K562 (cell line): ENCODE data around the gene GALNT18. TPM values are rescaled to one million over a fixed set of nuclear protein-coding genes. Genes with fewer than 3 reads are reported as not detected.

Experiments
- ATAC-seq: fragments of 200-7000 bp; cut with Tn5 transposase; 3 replicates; pipeline ENCODE4 v1.9.1; 2020; ENCODE audit warnings: moderate library complexity
- BruUV-seq: library from RNA; stranded (reverse); fragments of 400-500 nt; replicated peaks from 2 replicates; lab custom pipeline; 2021; lab: Mats Ljungman, UMichigan
- CTCF ChIA-PET: fragments of 300-600 bp; formaldehyde crosslinking; extraction: SDS; loops from one replicate; lab custom pipeline; 2021; ENCODE audit warnings: low intra/inter-chr PET ratio; lab: Yijun Ruan, JAX
- POLR2A ChIA-PET: fragments of 300-600, 350-650 bp; sonication (Branson Sonifier 250); formaldehyde crosslinking; extraction: SDS; loops from one replicate; lab custom pipeline; 2021; ENCODE audit warnings: antibody characterized with exemption, inconsistent platforms; lab: Yijun Ruan, JAX
- DNase-seq, 4 experiments: peaks; one replicate each; pipeline versions ENCODE4 v3.0.0 to v3.0.0-alpha.2; 2011 to 2018; ENCODE audit warnings: low spot score in 3 of 4, mixed read lengths in 3 of 4; ENCODE audit errors: extremely low read depth in 1 of 4
- FAIRE-seq: peaks from 2 replicates; lab custom pipeline; 2011; peaks lifted over from hg19 to GRCh38; lab: Jason Lieb, UNC
- H2AFZ ChIP-seq: 2 replicates; pipeline ENCODE4 v1.6.0; 2011; ENCODE audit warnings: low read depth, low read length, control low read depth, inconsistent platforms
- H3K27ac ChIP-seq: fragments of 200-600 bp; 3 replicates; pipeline ENCODE4 v1.8.0; 2011; ENCODE audit warnings: low read depth, mild to moderate bottlenecking, control low read depth, inconsistent platforms, low read length, moderate library complexity, mixed read lengths; ENCODE audit errors: extremely low read depth
- H3K27me3 ChIP-seq, 2 experiments: fragments of 300-600 bp in 1 of 2; 2 replicates in 1 of 2; 3 replicates in 1 of 2; pipeline versions ENCODE4 v1.6.0 to v1.8.0; 2011; ENCODE audit warnings: inconsistent platforms in 2 of 2, low read length in 2 of 2, mild to moderate bottlenecking in 1 of 2, mixed read lengths in 1 of 2, moderate library complexity in 1 of 2; ENCODE audit not compliant: control insufficient read depth in 2 of 2, insufficient read depth in 2 of 2
- H3K36me3 ChIP-seq: fragments of 300-600 bp; 3 replicates; pipeline ENCODE4 v1.8.0; 2011; ENCODE audit warnings: mild to moderate bottlenecking, low read length, inconsistent platforms; ENCODE audit not compliant: control insufficient read depth, insufficient read depth
- H3K4me1 ChIP-seq, 2 experiments: fragments of 200-600 bp in 1 of 2; replicated peaks in 1 of 2; 2 replicates in 1 of 2; 3 replicates in 1 of 2; pipeline versions ENCODE4 v1.5.1 to v1.8.0; 2011; ENCODE audit warnings: inconsistent platforms in 2 of 2, low read length in 2 of 2, mild to moderate bottlenecking in 1 of 2, mixed read lengths in 1 of 2, moderate library complexity in 1 of 2; ENCODE audit not compliant: control insufficient read depth in 2 of 2, insufficient read depth in 2 of 2
- H3K4me2 ChIP-seq: 2 replicates; pipeline ENCODE4 v1.6.1; 2011; ENCODE audit warnings: low read length, control low read depth, inconsistent platforms, mixed read lengths; ENCODE audit not compliant: insufficient read depth
- H3K4me3 ChIP-seq: fragments of 200-600 bp; sonication (generic), shearing (Covaris generic); 2 replicates; pipeline ENCODE4 v1.5.1; 2016; ENCODE audit warnings: control low read depth, inconsistent platforms
- H3K79me2 ChIP-seq: fragments of 200-600 bp; 3 replicates; pipeline ENCODE4 v1.8.0; 2011; ENCODE audit warnings: low read length, inconsistent platforms; ENCODE audit not compliant: control insufficient read depth, insufficient read depth
- H3K9ac ChIP-seq, 2 experiments: 2 replicates each; pipeline versions ENCODE4 v1.6.0 to v1.6.1; 2011; ENCODE audit warnings: low read depth in 2 of 2, low read length in 2 of 2, control low read depth in 1 of 2, inconsistent platforms in 1 of 2, mild to moderate bottlenecking in 1 of 2, mixed read lengths in 1 of 2; ENCODE audit not compliant: insufficient read depth in 1 of 2
- H3K9me1 ChIP-seq: one replicate; pipeline ENCODE4 v1.6.0; 2011; ENCODE audit warnings: inconsistent platforms, mild to moderate bottlenecking, low read length, moderate library complexity; ENCODE audit not compliant: control insufficient read depth, insufficient read depth
- H3K9me3 ChIP-seq: replicated peaks from 2 replicates; pipeline ENCODE4 v1.5.1; 2011; ENCODE audit warnings: low read depth, low read length, inconsistent platforms; ENCODE audit not compliant: control insufficient read depth, insufficient read depth
- H4K20me1 ChIP-seq: replicated peaks from 2 replicates; pipeline ENCODE4 v1.6.1; 2011; ENCODE audit warnings: low read length, inconsistent platforms, mixed read lengths; ENCODE audit not compliant: control insufficient read depth, insufficient read depth
- DDX20 ChIP-seq: fragments of 450-650 bp; IDR thresholded peaks from 2 replicates; pipeline ENCODE4 v1.6.1; 2016; ENCODE audit warnings: missing genetic modification characterization, low read depth, mild to moderate bottlenecking, missing compliant biosample characterization, moderate library complexity
- FOSL1 ChIP-seq: fragments of 200-800 bp; sonication (Bioruptor generic); conservative IDR thresholded peaks from 2 replicates; pipeline ENCODE4 v1.6.1; 2016; ENCODE audit warnings: missing genetic modification characterization, missing compliant biosample characterization
- GABPB1 ChIP-seq: sonication (generic); formaldehyde crosslinking; IDR thresholded peaks from 2 replicates; pipeline ENCODE4 v1.8.0; 2022; ENCODE audit warnings: mild to moderate bottlenecking, missing genetic modification reagents
- MCM7 ChIP-seq, 2 experiments: fragments of 450-650 bp; IDR thresholded peaks; 2 replicates each; pipeline ENCODE4 v1.6.1; 2016 to 2018
- MYNN ChIP-seq, 2 experiments: sonication (generic); formaldehyde crosslinking in 1 of 2; IDR thresholded peaks; 2 replicates each; pipeline versions ENCODE4 v1.5.0 to v1.6.1; 2016 to 2020; ENCODE audit warnings: antibody characterized with exemption in 1 of 2, missing genetic modification reagents in 1 of 2
- NR2F6 ChIP-seq: fragments of 450-650 bp; formaldehyde crosslinking; IDR thresholded peaks from 2 replicates; pipeline ENCODE4 v1.4.0; 2020; ENCODE audit warnings: mild to moderate bottlenecking
- POLR2AphosphoS5 ChIP-seq: IDR thresholded peaks from 2 replicates; pipeline ENCODE4 v1.6.1; 2011; ENCODE audit warnings: mild to moderate bottlenecking, low read depth, low read length, moderate library complexity; ENCODE audit not compliant: control insufficient read depth, insufficient read depth
- SMARCC2 ChIP-seq: fragments of 450-650 bp; IDR thresholded peaks from 2 replicates; pipeline ENCODE4 v1.6.1; 2017; ENCODE audit warnings: antibody characterized with exemption, moderate library complexity, mild to moderate bottlenecking, low read depth
- XRCC3 ChIP-seq: fragments of 450-650 bp; IDR thresholded peaks from 2 replicates; pipeline ENCODE4 v1.6.1; 2017; ENCODE audit warnings: mild to moderate bottlenecking, moderate library complexity
- YY1 ChIP-seq, 3 experiments: IDR thresholded peaks; 2 replicates each; pipeline ENCODE4 v1.6.1; 2011; ENCODE audit warnings: low read length in 2 of 3, mild to moderate bottlenecking in 2 of 3, moderate library complexity in 2 of 3, borderline replicate concordance in 1 of 3, control low read depth in 1 of 3, low read depth in 1 of 3; ENCODE audit not compliant: insufficient read depth in 3 of 3, insufficient replicate concordance in 2 of 3, control insufficient read depth in 1 of 3, insufficient read length in 1 of 3; ENCODE audit errors: extremely low read depth in 1 of 3
- WGBS: fragments of 100-300 bp; shearing (Covaris generic); methylation state at CpG from one replicate; pipeline ENCODE4 v1.1.6; 2016; ENCODE audit warnings: low coverage, mixed read lengths; ENCODE audit not compliant: insufficient coverage; ENCODE audit errors: missing lambda C conversion rate; 5-methylcytosine and 5-hydroxymethylcytosine counted together
- in situ Hi-C: fragments of 300-500 bp; cut with MboI; formaldehyde crosslinking; loops from 4 replicates; pipeline ENCODE4 v1.15.0; 2018; ENCODE audit warnings: inconsistent platforms, mixed read lengths
- intact Hi-C: fragments of 100-400 bp; cut with micrococcal nuclease; formaldehyde crosslinking; loops from 2 replicates; pipeline ENCODE4 v1.14.2; 2022
- polyA plus RNA-seq, 8 experiments: library from polyadenylated mRNA; depleted of rRNA in 4 of 8; stranded (reverse) in 5 of 8; unstranded in 3 of 8; fragments of >200 nt; fragmentation: Nextera tagmentation in 2 of 8; fragmentation: Illumina TruSeq in 1 of 8; extraction: Ambion mirVana in 2 of 8; extraction: Trizol in 1 of 8; gene quantifications; 2 replicates each; pipeline versions ENCODE4 v1.2.1 to v1.2.3, GENCODE V29; 2011 to 2014; ENCODE audit warnings: inconsistent platforms in 1 of 8, missing spikeins in 1 of 8
- total RNA-seq, 7 experiments: library from RNA; depleted of rRNA in 6 of 7; stranded (reverse); fragments of >200 nt in 6 of 7; fragmentation: Illumina TruSeq in 2 of 7; extraction: Trizol in 2 of 7; gene quantifications; 2 replicates each; pipeline versions ENCODE4 v1.2.1 to v1.2.3, GENCODE V29; 2011 to 2021; ENCODE audit warnings: low replicate concordance in 1 of 7
- TF ChIP-seq, protein P1 (sequence below), 2 experiments: IDR thresholded peaks in 1 of 2; conservative IDR thresholded peaks in 1 of 2; 2 replicates each; pipeline ENCODE4 v1.6.1; 2016; ENCODE audit warnings: low read depth in 2 of 2, mild to moderate bottlenecking in 1 of 2, missing compliant biosample characterization in 1 of 2, missing genetic modification characterization in 1 of 2, moderate library complexity in 1 of 2

The GALNT18 gene
- total and polyA plus RNA-seq, 9 of the 15 experiments (the other 6 are each of a cell fraction or from before 2014, with no cell fraction given) = not detected

DNA sequence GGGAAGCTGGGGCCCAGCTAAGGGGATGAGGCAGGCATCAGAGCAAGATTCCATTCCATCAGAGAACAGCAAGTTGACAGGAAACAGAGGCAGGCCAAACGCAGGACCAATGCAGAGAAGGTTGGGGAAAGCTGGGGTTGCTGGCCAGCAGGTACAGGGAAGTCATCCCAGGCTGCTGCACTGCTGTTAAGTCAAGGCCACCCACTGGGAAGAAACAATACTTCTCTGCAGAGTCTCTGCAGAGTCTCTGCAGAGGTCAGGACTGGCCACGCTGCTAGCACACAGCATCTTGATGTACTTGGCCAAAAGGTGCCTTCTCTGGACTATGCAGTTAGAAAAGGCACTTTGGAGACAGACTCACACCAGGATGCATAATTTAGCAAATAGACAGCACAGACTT lies 200.3 kb downstream of the GALNT18 start (continued):
- TF ChIP-seq, protein P1, sequence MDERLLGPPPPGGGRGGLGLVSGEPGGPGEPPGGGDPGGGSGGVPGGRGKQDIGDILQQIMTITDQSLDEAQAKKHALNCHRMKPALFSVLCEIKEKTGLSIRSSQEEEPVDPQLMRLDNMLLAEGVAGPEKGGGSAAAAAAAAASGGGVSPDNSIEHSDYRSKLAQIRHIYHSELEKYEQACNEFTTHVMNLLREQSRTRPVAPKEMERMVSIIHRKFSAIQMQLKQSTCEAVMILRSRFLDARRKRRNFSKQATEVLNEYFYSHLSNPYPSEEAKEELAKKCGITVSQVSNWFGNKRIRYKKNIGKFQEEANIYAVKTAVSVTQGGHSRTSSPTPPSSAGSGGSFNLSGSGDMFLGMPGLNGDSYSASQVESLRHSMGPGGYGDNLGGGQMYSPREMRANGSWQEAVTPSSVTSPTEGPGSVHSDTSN (CRISPR knock-in tag; IDR thresholded peaks at IDR 0.05; ENCODE audit: low read depth) = no peak
- TF ChIP-seq, protein P1 (tag; conservative IDR thresholded peaks at IDR 0.05; ENCODE audit: low read depth) = no peak
- TF ChIP-seq SMARCC2 (no peak), XRCC3 (no peak), FOSL1 (tag) (no peak), MCM7 (IDR thresholded peaks at IDR 0.05) (no peak), GABPB1 (CRISPR knock-in tag) (no peak)
- TF ChIP-seq, all 486 proteins: peak for 0

DNA sequence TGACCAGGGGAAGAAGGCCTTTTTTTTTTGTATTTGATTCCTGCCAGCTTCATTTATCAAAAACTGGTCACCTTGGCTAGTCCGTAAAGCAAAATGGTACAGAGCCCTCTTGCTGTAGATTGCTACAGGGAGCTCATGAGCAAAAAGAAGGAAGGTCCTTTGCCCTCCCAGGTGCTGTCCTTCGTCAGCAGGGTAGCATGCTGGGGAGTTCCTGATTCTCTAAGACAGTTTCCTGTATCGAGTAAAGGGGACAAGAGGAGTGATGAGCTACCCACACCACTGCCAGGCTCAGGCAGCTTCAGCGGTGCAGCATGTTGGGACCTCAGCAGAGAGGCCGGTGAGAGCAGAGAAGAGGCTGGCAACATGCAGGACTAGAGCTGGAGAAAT lies 200.9 kb downstream of the GALNT18 start:
- no peaks in the 10 kb centered on the region; the same call in 1 of the 2 replicates for H4K20me1 ChIP-seq
- no peaks in the 10 kb centered on the region for H3K79me2 ChIP-seq
- POLR2A ChIA-PET = interaction anchor here (0.6 to 1.0 kb wide), 3 partner anchors 25 to 326 kb away, joined by 3 to 4 read pairs (median 3); no protein-coding TSS in a partner anchor
- intact Hi-C loops = no loop called here
- 0% methylated on average over 4 of the region's 5 CpGs for WGBS
- H3K9me3 ChIP-seq = no peaks in the 10 kb centered on the region
- H3K27ac ChIP-seq = no peak overlapping the region
- CTCF ChIA-PET = no interaction called here
- H3K9me1 ChIP-seq = no peaks in the 10 kb centered on the region
- no TSS peak for BruUV-seq
- H3K4me2 ChIP-seq = no peak overlapping the region
- in situ Hi-C loops = no loop called here
- H3K4me1 ChIP-seq = no peaks in the 10 kb centered on the region; a peak in 1 of 5 replicates
- no peak for FAIRE-seq
- peaks cover 0 to 24% of the 10 kb centered on the region in 2 experiments; a peak in 2 of 5 replicates for H3K27me3 ChIP-seq
- no peak overlapping the region for H3K4me3 ChIP-seq
- H3K9ac ChIP-seq = no peak overlapping the region; a peak in 1 of 4 replicates
- DNase-seq = no peak
- H3K36me3 ChIP-seq = no peaks in the 10 kb centered on the region; the same call in 2 of the 3 replicates
- no peak overlapping the region for H2AFZ ChIP-seq
- no peak for ATAC-seq
- no peak for TF ChIP-seq MYNN (IDR thresholded peaks at IDR 0.05)
- TF ChIP-seq MYNN (CRISPR knock-in tag; IDR thresholded peaks at IDR 0.05) = no peak
- TF ChIP-seq NR2F6 (CRISPR knock-in tag) = no peak
- TF ChIP-seq YY1 (IDR thresholded peaks at IDR 0.05; ENCODE audit: borderline replicate concordance in 1 of 3, control insufficient read depth in 1 of 3, extremely low read depth in 1 of 3, insufficient read depth in 3 of 3, insufficient read length in 1 of 3, insufficient replicate concordance in 2 of 3, low read depth in 1 of 3, low read length in 2 of 3) = no peak
- TF ChIP-seq, protein P1 (CRISPR knock-in tag; IDR thresholded peaks at IDR 0.05; ENCODE audit: low read depth) = no peak
- TF ChIP-seq, protein P1 (tag; conservative IDR thresholded peaks at IDR 0.05; ENCODE audit: low read depth) = no peak
- TF ChIP-seq DDX20 (tag) = no peak
- no peak for TF ChIP-seq POLR2AphosphoS5
